Naive thymus-derived CD8-positive, alpha-beta T cell (primary cell): Measurements from ENCODE around the gene DPH3. TPM values are rescaled to one million over a fixed set of nuclear protein-coding genes. Genes with fewer than 3 reads are reported as not detected.
A peak's percentile ranks its signal among the peaks of the same experiment; 100 is the strongest.

Experiments used
- ATAC-seq, 2 donors: fragments of 150-1000 bp; cut with Tn5 transposase in 1 of 2; sonication (Bioruptor Pico), chemical (Tn5 transposase) in 1 of 2; 1 replicate in 1 of 2; 2 replicates in 1 of 2; pipeline ENCODE4 v1.10.0; 2021; ENCODE audit warnings: mild to moderate bottlenecking in 2 of 2, moderate library complexity in 2 of 2
- POLR2A ChIA-PET: fragments of 350-600 bp; sonication (Branson Sonifier 250); formaldehyde crosslinking; loops from one replicate; lab custom pipeline; 2021; ENCODE audit warnings: antibody characterized with exemption; lab: Charles Lee
- DNase-seq, 10 donors: peaks; one replicate each; pipeline versions ENCODE4 v3.0.0 to v3.0.0-alpha.2; 2020 to 2022
- H3K27ac Mint-ChIP-seq, 10 donors: one replicate each; pipeline ENCODE4 v1.8.0; 2020 to 2022; ENCODE audit warnings: mild to moderate bottlenecking in 10 of 10, mixed read lengths in 10 of 10, moderate library complexity in 4 of 10, inconsistent platforms in 1 of 10
- H3K27me3 Mint-ChIP-seq, 5 donors: one replicate each; pipeline ENCODE4 v1.8.0; 2021 to 2022; ENCODE audit warnings: mixed read lengths in 5 of 5
- H3K36me3 Mint-ChIP-seq, 3 donors: one replicate each; pipeline ENCODE4 v1.8.0; 2020 to 2022; ENCODE audit warnings: mixed read lengths in 3 of 3, mild to moderate bottlenecking in 2 of 3, inconsistent platforms in 1 of 3
- H3K4me1 Mint-ChIP-seq, 4 donors: one replicate each; pipeline ENCODE4 v1.8.0; 2021 to 2022; ENCODE audit warnings: mixed read lengths in 4 of 4
- H3K4me3 Mint-ChIP-seq, 10 donors: one replicate each; pipeline ENCODE4 v1.8.0; 2020 to 2022; ENCODE audit warnings: mild to moderate bottlenecking in 10 of 10, mixed read lengths in 10 of 10, moderate library complexity in 6 of 10, inconsistent platforms in 1 of 10
- H3K9me3 Mint-ChIP-seq, 9 donors: one replicate each; pipeline ENCODE4 v1.8.0; 2020 to 2022; ENCODE audit warnings: mixed read lengths in 9 of 9, mild to moderate bottlenecking in 3 of 9, inconsistent platforms in 1 of 9, moderate library complexity in 1 of 9
- polyA plus RNA-seq, 3 donors: library from polyadenylated mRNA; unstranded; fragments of 300-500 nt; fragmentation: Illumina TruSeq; gene quantifications; one replicate each; pipeline ENCODE4 v1.2.3, GENCODE V29; 2021
- total RNA-seq, 8 experiments: library from RNA in 2 of 8; stranded (reverse) in 2 of 8; gene quantifications; one replicate each; pipeline ENCODE4 v1.2.3 and lab custom pipeline; 2021 to 2026

Gene DPH3
- total and polyA plus RNA-seq, 5 experiments from 2014 or later: 16.6 to 20.9 (median 17.2) TPM

GRCh38 chr3:16290827-16291196 lies 26.1 kb upstream of the DPH3 start:
- ATAC-seq: peak; percentile 15 to 32
- Mint-ChIP-seq H3K36me3 (peaks cover 50 to 64% (median 54%) of the 10 kb centered on the region in 3 donors), H3K4me3 (peak overlapping the region; percentile 95 to 100 (median 97)), H3K9me3 (peaks cover 0 to 16% (median 6%) of the 10 kb centered on the region in 9 donors), H3K27ac (peak overlapping the region; percentile 93 to 99 (median 96)), H3K4me1 (peaks cover 33 to 88% (median 59%) of the 10 kb centered on the region in 4 donors), H3K27me3 (no peaks in the 10 kb centered on the region)
- POLR2A ChIA-PET: interaction anchor here (1.0 to 9.8 kb wide), 9 partner anchors 14 to 260 kb away, joined by 3 to 304 read pairs (median 6); partner anchors contain the start of genes DPH3 and OXNAD1
- peak in 3 of 10 donors; percentile 65 to 69 (median 68) for DNase-seq

GRCh38 chr3:16290007-16290826 lies 25.5 kb upstream of the DPH3 start:
- peaks cover 44 to 58% (median 49%) of the 10 kb centered on the region in 3 donors for H3K36me3 Mint-ChIP-seq
- DNase-seq: peak in 8 of 10 donors; percentile 54 to 74 (median 61)
- H3K27ac Mint-ChIP-seq: peak overlapping the region; percentile 93 to 99 (median 96)
- peaks cover 0 to 16% (median 6%) of the 10 kb centered on the region in 9 donors for H3K9me3 Mint-ChIP-seq
- H3K4me1 Mint-ChIP-seq: peaks cover 29 to 88% (median 59%) of the 10 kb centered on the region in 4 donors
- H3K4me3 Mint-ChIP-seq: peak overlapping the region; percentile 95 to 100 (median 97)
- peak in 1 of 2 donors; percentile 11 for ATAC-seq
- no peaks in the 10 kb centered on the region for H3K27me3 Mint-ChIP-seq
- POLR2A ChIA-PET: interaction anchor here (1.0 to 9.8 kb wide), 9 partner anchors 14 to 260 kb away, joined by 3 to 304 read pairs (median 6); partner anchors contain the start of genes DPH3 and OXNAD1

GRCh38 chr3:16289144-16289889 lies 24.6 kb upstream of the DPH3 start:
- DNase-seq (no peak), ATAC-seq (no peak)
- Mint-ChIP-seq H3K4me1 (peaks cover 36 to 88% (median 61%) of the 10 kb centered on the region in 4 donors), H3K36me3 (peaks cover 40 to 52% (median 42%) of the 10 kb centered on the region in 3 donors), H3K4me3 (peak overlapping the region; percentile 95 to 100 (median 97)), H3K9me3 (peaks cover 0 to 11% (median 5%) of the 10 kb centered on the region in 9 donors), H3K27ac (peak overlapping the region; percentile 93 to 99 (median 96)), H3K27me3 (no peaks in the 10 kb centered on the region)
- POLR2A ChIA-PET: interaction anchor here (0.6 to 9.8 kb wide), 11 partner anchors 9 to 227 kb away, joined by 3 to 304 read pairs (median 6); partner anchors contain the start of genes DPH3 and OXNAD1

GRCh38 chr3:16288664-16289063 lies 23.9 kb upstream of the DPH3 start:
- POLR2A ChIA-PET: interaction anchor here (0.6 to 9.8 kb wide), 11 partner anchors 10 to 228 kb away, joined by 3 to 304 read pairs (median 6); partner anchors contain the start of genes DPH3 and OXNAD1
- Mint-ChIP-seq H3K4me1 (peaks cover 37 to 87% (median 63%) of the 10 kb centered on the region in 4 donors), H3K9me3 (peaks cover 0 to 6% (median 2%) of the 10 kb centered on the region in 9 donors), H3K4me3 (peak overlapping the region; percentile 95 to 100 (median 97)), H3K27me3 (no peaks in the 10 kb centered on the region), H3K36me3 (peaks cover 37 to 46% (median 37%) of the 10 kb centered on the region in 3 donors), H3K27ac (peak overlapping the region; percentile 93 to 99 (median 96))
- no peak for DNase-seq
- ATAC-seq: peak in 1 of 2 donors; percentile 7

GRCh38 chr3:16286751-16287543 lies 22.2 kb upstream of the DPH3 start:
- ATAC-seq: peak; percentile 10 to 13
- DNase-seq: no peak
- H3K27ac Mint-ChIP-seq: peak overlapping the region; percentile 91 to 99 (median 96)

GRCh38 chr3:16286161-16286560 lies 21.4 kb upstream of the DPH3 start:
- ATAC-seq: peak; percentile 90
- Mint-ChIP-seq H3K9me3 (no peaks in the 10 kb centered on the region), H3K27me3 (no peaks in the 10 kb centered on the region), H3K4me1 (peaks cover 37 to 70% (median 59%) of the 10 kb centered on the region in 4 donors), H3K27ac (peak overlapping the region; percentile 91 to 99 (median 96)), H3K36me3 (peaks cover 32 to 43% (median 33%) of the 10 kb centered on the region in 3 donors), H3K4me3 (peak overlapping the region; percentile 95 to 100 (median 97))
- peak; percentile 41 to 91 (median 82) for DNase-seq
- POLR2A ChIA-PET: interaction anchor here (0.7 to 5.0 kb wide), 13 partner anchors 9 to 241 kb away, joined by 3 to 64 read pairs (median 12); partner anchors contain the start of genes DPH3, OXNAD1 and RFTN1

More at GRCh38 chr3:16286751-16287543, 22.2 kb upstream of the DPH3 start:
- Mint-ChIP-seq H3K36me3 (peaks cover 32 to 41% (median 33%) of the 10 kb centered on the region in 3 donors), H3K9me3 (no peaks in the 10 kb centered on the region), H3K4me3 (peak overlapping the region; percentile 95 to 100 (median 97)), H3K27me3 (no peaks in the 10 kb centered on the region), H3K4me1 (peaks cover 38 to 77% (median 66%) of the 10 kb centered on the region in 4 donors)
- POLR2A ChIA-PET: interaction anchor here (0.6 to 5.0 kb wide), 13 partner anchors 9 to 240 kb away, joined by 3 to 64 read pairs (median 12); partner anchors contain the start of genes DPH3, OXNAD1 and RFTN1

GRCh38 chr3:16284633-16285032 lies 19.9 kb upstream of the DPH3 start:
- Mint-ChIP-seq H3K36me3 (peaks cover 31 to 36% (median 32%) of the 10 kb centered on the region in 3 donors), H3K27me3 (no peaks in the 10 kb centered on the region), H3K27ac (peak overlapping the region; percentile 91 to 99 (median 96)), H3K4me3 (peak overlapping the region; percentile 95 to 100 (median 97)), H3K4me1 (peaks cover 28 to 55% (median 48%) of the 10 kb centered on the region in 4 donors), H3K9me3 (no peaks in the 10 kb centered on the region)
- ATAC-seq: no peak
- DNase-seq: no peak
- POLR2A ChIA-PET: interaction anchor here (3.4 to 5.0 kb wide), 2 partner anchors 18 to 31 kb away, joined by 33 to 64 read pairs; no protein-coding TSS in a partner anchor

- Mint-ChIP-seq H3K9me3 (no peaks in the 10 kb centered on the region), H3K4me3 (no peak overlapping the region), H3K36me3 (peaks cover 0 to 23% (median 15%) of the 10 kb centered on the region in 3 donors), H3K27ac (no peak overlapping the region), H3K27me3 (no peaks in the 10 kb centered on the region), H3K4me1 (peaks cover 16 to 39% (median 26%) of the 10 kb centered on the region in 4 donors)
- POLR2A ChIA-PET: interaction anchor here (0.7 to 1.5 kb wide), 3 partner anchors 9 to 39 kb away, joined by 3 to 5 read pairs (median 4); no protein-coding TSS in a partner anchor
- ATAC-seq (no peak), DNase-seq (no peak)
Observed at GRCh38 chr3:16280671-16281070, 15.9 kb upstream of the DPH3 start.

- no peak for ATAC-seq
- no peaks in the 10 kb centered on the region for H3K9me3 Mint-ChIP-seq
- no peak overlapping the region for H3K27ac Mint-ChIP-seq
- POLR2A ChIA-PET: interaction anchor here (0.5 to 0.7 kb wide), 4 partner anchors 10 to 1323 kb away, joined by 3 to 5 read pairs (median 4); no protein-coding TSS in a partner anchor
- no peaks in the 10 kb centered on the region for H3K27me3 Mint-ChIP-seq
- H3K36me3 Mint-ChIP-seq: peaks cover 0 to 32% (median 19%) of the 10 kb centered on the region in 3 donors
- DNase-seq: no peak
- H3K4me3 Mint-ChIP-seq: no peak overlapping the region
- peaks cover 5 to 26% (median 13%) of the 10 kb centered on the region in 4 donors for H3K4me1 Mint-ChIP-seq
Observed at GRCh38 chr3:16279010-16279801, 14.5 kb upstream of the DPH3 start.

GRCh38 chr3:16277471-16277870 lies 12.7 kb upstream of the DPH3 start:
- Mint-ChIP-seq H3K4me1 (peaks cover 0 to 11% (median 4%) of the 10 kb centered on the region in 4 donors), H3K9me3 (no peaks in the 10 kb centered on the region), H3K27ac (no peak overlapping the region), H3K36me3 (peaks cover 0 to 32% (median 19%) of the 10 kb centered on the region in 3 donors), H3K4me3 (no peak overlapping the region), H3K27me3 (no peaks in the 10 kb centered on the region)
- ATAC-seq (no peak), DNase-seq (no peak)
- POLR2A ChIA-PET: interaction anchor here (0.7 kb wide), 1 partner anchor 236 kb away, joined by 4 read pairs; no protein-coding TSS in a partner anchor
